Measurements from ENCODE around the gene STRAP. TPM values are rescaled to one million over a fixed set of nuclear protein-coding genes. Genes with fewer than 3 reads are reported as not detected.

Gene STRAP, protein sequence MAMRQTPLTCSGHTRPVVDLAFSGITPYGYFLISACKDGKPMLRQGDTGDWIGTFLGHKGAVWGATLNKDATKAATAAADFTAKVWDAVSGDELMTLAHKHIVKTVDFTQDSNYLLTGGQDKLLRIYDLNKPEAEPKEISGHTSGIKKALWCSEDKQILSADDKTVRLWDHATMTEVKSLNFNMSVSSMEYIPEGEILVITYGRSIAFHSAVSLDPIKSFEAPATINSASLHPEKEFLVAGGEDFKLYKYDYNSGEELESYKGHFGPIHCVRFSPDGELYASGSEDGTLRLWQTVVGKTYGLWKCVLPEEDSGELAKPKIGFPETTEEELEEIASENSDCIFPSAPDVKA
- polyA plus RNA-seq (2012; rRNA removed): 85.6 and 108 TPM in 2 replicates
- polyA plus RNA-seq (2012; cell fraction: cytosol; rRNA removed): 113 and 145 TPM in 2 replicates
- 27.7 and 44.7 TPM in 2 replicates for polyA plus RNA-seq (2012; cell fraction: nucleus; rRNA removed)

DNA sequence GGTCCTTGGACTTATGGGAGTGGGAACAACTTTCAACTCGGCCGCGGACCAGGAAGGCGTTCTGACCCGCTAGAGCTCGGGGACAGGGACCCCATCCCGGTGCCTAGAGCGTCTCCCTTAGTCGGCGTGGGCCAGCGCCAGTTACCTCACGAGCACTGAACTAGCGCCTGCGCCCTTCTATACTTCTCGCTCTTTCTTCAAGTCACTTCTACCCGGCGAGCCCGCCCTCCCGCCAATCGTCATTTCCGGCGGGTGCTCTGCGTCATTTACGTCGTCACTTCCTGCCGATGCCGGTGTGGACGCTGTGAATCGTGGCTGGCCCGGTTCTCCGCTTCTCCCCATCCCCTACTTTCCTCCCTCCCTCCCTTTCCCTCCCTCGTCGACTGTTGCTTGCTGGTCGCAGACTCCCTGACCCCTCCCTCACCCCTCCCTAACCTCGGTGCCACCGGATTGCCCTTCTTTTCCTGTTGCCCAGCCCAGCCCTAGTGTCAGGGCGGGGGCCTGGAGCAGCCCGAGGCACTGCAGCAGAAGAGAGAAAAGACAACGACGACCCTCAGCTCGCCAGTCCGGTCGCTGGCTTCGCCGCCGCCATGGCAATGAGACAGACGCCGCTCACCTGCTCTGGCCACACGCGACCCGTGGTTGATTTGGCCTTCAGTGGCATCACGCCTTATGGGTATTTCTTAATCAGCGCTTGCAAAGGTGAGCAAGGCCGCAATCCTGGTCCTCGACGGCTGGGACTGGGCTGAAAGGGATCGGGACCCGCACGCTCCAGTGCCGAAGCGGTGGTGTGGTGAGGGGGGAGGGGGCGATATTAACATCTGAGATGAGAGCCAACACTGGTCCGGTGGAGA is at the start of gene STRAP:
STRAP (plus strand) TSS at position 270 of the 854 bp plus-strand sequence; CDS start at position 591, 321 bp downstream.
- Histone ChIP-seq H3K9me3 (no peaks in the 10 kb centered on the region), H3K9me2 (no peaks in the 10 kb centered on the region), H3K4me2 (peak within 1 kb of the TSS; percentile 86), H3K79me2 (ENCODE audit: insufficient read depth) (peaks cover 51% of the 10 kb centered on the region), H3K36me3 (replicated peaks in 1 of 2; ENCODE audit: control insufficient read depth in 1 of 2, insufficient read depth in 2 of 2, low read length in 1 of 2) (peaks cover 21 to 30% of the 10 kb centered on the region in 2 experiments), H2AFZ (ENCODE audit: low read depth) (peak within 1 kb of the TSS; percentile 96), H3K27ac (ENCODE audit: low read depth in 2 of 2, low read length in 1 of 2) (peak within 1 kb of the TSS; percentile 95 to 96), H3K4me3 (ENCODE audit: low read depth in 2 of 2, low read length in 1 of 2) (peak within 1 kb of the TSS; percentile 76 to 98), H3F3A (replicated peaks; ENCODE audit: insufficient read depth) (peaks cover 7% of the 10 kb centered on the region), H3K4me1 (ENCODE audit: control insufficient read depth in 1 of 2, insufficient read depth in 2 of 2, low read depth in 1 of 2, low read length in 1 of 2) (peaks cover 5 to 16% of the 10 kb centered on the region in 2 experiments), H3K27me3 (ENCODE audit: insufficient read depth) (no peaks in the 10 kb centered on the region), H3K9ac (peak within 1 kb of the TSS; percentile 92), H4K20me1 (ENCODE audit: insufficient read depth) (peaks cover 45% of the 10 kb centered on the region)
- peak; percentile 88 for DNase-seq
- ChIA-PET CTCF (interaction anchor here (0.6 to 2.5 kb wide), 5 partner anchors 9 to 33 kb away, joined by 3 to 20 read pairs (median 4); partner anchors contain the start of gene DERA), POLR2A (interaction anchor here (0.6 to 0.8 kb wide), 2 partner anchors 30 to 1555 kb away, joined by 3 read pairs; no protein-coding TSS in a partner anchor)
- WGBS (ENCODE audit: low lambda C conversion rate): under 1% methylated on average over 48 of the region's 63 CpGs
- TF ChIP-seq EP300 (IDR thresholded peaks at IDR 0.05; ENCODE audit: borderline replicate concordance in 1 of 2, low read depth in 1 of 2, low read length in 1 of 2): no peak
- TF ChIP-seq USF1 (IDR thresholded peaks at IDR 0.05; ENCODE audit: borderline replicate concordance, low read depth): no peak
- no peak for TF ChIP-seq FOXM1 (IDR thresholded peaks at IDR 0.05; ENCODE audit: low read depth)
- peak; percentile 61; the same call in 1 of the 2 replicates for TF ChIP-seq RFX5 (IDR thresholded peaks at IDR 0.05; ENCODE audit: low read length)
- TF ChIP-seq CHD2 (IDR thresholded peaks at IDR 0.05; ENCODE audit: low read length, partially characterized antibody): peak; percentile 64
- TF ChIP-seq, protein P1, sequence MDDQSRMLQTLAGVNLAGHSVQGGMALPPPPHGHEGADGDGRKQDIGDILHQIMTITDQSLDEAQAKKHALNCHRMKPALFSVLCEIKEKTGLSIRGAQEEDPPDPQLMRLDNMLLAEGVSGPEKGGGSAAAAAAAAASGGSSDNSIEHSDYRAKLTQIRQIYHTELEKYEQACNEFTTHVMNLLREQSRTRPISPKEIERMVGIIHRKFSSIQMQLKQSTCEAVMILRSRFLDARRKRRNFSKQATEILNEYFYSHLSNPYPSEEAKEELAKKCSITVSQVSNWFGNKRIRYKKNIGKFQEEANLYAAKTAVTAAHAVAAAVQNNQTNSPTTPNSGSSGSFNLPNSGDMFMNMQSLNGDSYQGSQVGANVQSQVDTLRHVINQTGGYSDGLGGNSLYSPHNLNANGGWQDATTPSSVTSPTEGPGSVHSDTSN (IDR thresholded peaks at IDR 0.05): no peak
- TF ChIP-seq TEAD4 (IDR thresholded peaks at IDR 0.05; ENCODE audit: borderline replicate concordance, insufficient read depth): no peak
- TF ChIP-seq YY1 (IDR thresholded peaks at IDR 0.05; ENCODE audit: low read depth): no peak
- TF ChIP-seq, protein P2, sequence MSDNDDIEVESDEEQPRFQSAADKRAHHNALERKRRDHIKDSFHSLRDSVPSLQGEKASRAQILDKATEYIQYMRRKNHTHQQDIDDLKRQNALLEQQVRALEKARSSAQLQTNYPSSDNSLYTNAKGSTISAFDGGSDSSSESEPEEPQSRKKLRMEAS (IDR thresholded peaks at IDR 0.05; ENCODE audit: low read depth): peak; percentile 51; the same call in 1 of the 2 replicates
- TF ChIP-seq ELF1 (IDR thresholded peaks at IDR 0.05): peak; percentile 39; the same call in 1 of the 2 replicates
- peak; percentile 43 for TF ChIP-seq MXI1 (IDR thresholded peaks at IDR 0.05; ENCODE audit: low read depth, low read length)
- TF ChIP-seq SMC3 (IDR thresholded peaks at IDR 0.05; ENCODE audit: low read depth, low read length): no peak
- TF ChIP-seq FOSL2 (IDR thresholded peaks at IDR 0.05; ENCODE audit: borderline replicate concordance, low read depth): no peak
- peak; percentile 63 for TF ChIP-seq NRF1 (IDR thresholded peaks at IDR 0.05; ENCODE audit: low read depth, low read length)
- TF ChIP-seq NFIC (IDR thresholded peaks at IDR 0.05; ENCODE audit: borderline replicate concordance): no peak
- TF ChIP-seq EZH2phosphoT487 (IDR thresholded peaks at IDR 0.05; ENCODE audit: borderline replicate concordance, low read depth): no peak
- peak; percentile 83 for TF ChIP-seq TAF1 (IDR thresholded peaks at IDR 0.05; ENCODE audit: borderline replicate concordance, low read depth, low read length)
- peak; percentile 14; the same call in 1 of the 2 replicates for TF ChIP-seq SIN3A (IDR thresholded peaks at IDR 0.05; ENCODE audit: borderline replicate concordance, low read depth, low read length)
- TF ChIP-seq RCOR1 (IDR thresholded peaks at IDR 0.05; ENCODE audit: low read length): 0 out of 2 replicates have a peak, but pooled peaks have one; percentile 9
- TF ChIP-seq, protein P3, sequence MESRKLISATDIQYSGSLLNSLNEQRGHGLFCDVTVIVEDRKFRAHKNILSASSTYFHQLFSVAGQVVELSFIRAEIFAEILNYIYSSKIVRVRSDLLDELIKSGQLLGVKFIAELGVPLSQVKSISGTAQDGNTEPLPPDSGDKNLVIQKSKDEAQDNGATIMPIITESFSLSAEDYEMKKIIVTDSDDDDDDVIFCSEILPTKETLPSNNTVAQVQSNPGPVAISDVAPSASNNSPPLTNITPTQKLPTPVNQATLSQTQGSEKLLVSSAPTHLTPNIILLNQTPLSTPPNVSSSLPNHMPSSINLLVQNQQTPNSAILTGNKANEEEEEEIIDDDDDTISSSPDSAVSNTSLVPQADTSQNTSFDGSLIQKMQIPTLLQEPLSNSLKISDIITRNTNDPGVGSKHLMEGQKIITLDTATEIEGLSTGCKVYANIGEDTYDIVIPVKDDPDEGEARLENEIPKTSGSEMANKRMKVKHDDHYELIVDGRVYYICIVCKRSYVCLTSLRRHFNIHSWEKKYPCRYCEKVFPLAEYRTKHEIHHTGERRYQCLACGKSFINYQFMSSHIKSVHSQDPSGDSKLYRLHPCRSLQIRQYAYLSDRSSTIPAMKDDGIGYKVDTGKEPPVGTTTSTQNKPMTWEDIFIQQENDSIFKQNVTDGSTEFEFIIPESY (IDR thresholded peaks at IDR 0.05; ENCODE audit: borderline replicate concordance, low read depth): no peak
- no peak for TF ChIP-seq FOXJ3 (CRISPR knock-in tag; IDR thresholded peaks at IDR 0.05)
- TF ChIP-seq RXRA (IDR thresholded peaks at IDR 0.05; ENCODE audit: borderline replicate concordance, low read depth): no peak
- TF ChIP-seq, protein P4, sequence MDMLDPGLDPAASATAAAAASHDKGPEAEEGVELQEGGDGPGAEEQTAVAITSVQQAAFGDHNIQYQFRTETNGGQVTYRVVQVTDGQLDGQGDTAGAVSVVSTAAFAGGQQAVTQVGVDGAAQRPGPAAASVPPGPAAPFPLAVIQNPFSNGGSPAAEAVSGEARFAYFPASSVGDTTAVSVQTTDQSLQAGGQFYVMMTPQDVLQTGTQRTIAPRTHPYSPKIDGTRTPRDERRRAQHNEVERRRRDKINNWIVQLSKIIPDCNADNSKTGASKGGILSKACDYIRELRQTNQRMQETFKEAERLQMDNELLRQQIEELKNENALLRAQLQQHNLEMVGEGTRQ (IDR thresholded peaks at IDR 0.05; ENCODE audit: borderline replicate concordance, low read depth, low read length): no peak
- TF ChIP-seq RAD21 (IDR thresholded peaks at IDR 0.05; ENCODE audit: low read length): no peak

Data from SK-N-SH (cell line).